ENCODE data around the gene ATP2B2.
A peak's percentile ranks its signal among the peaks of the same experiment; 100 is the strongest.

The ATP2B2 gene

DNA sequence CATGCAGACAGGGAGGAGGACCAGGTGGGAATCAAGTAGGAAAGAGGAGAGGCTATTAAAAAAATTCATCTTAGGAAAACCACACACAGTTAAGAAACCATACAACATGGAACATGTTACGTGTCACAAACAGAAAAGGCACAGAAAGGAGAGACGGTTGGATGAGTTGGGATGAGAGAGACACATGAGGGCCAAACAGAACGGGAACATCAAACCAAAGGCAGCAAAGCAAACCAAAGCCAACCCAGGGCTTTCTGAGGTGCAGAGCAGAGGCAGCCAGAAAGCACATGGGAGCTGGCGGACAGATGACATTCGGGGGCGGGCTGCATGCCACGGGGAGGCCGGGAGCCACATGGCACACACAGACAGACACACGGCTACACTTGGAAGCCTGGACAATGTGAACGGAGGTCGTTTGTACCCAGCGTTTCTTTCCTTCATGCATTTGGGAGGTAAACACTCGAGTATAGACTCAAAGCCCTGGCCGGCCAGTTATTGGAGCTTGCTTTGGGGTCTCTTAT is 175.8 kb downstream of the ATP2B2 start:
- no peak overlapping the region for H3K27ac ChIP-seq (ENCODE audit: low read length)
- H3K9me3 ChIP-seq (ENCODE audit: insufficient read depth, low read depth, low read length), result no peaks in the 10 kb centered on the region
- H3K4me1 ChIP-seq (ENCODE audit: insufficient read depth, low read length), result no peaks in the 10 kb centered on the region
- H3K36me3 ChIP-seq (ENCODE audit: insufficient read depth, low read depth, low read length), result no peaks in the 10 kb centered on the region
- H3K9ac ChIP-seq (ENCODE audit: low read depth, low read length), result no peak overlapping the region
- H3K4me3 ChIP-seq (ENCODE audit: low read length), result no peak overlapping the region
- H3K27me3 ChIP-seq (ENCODE audit: insufficient read depth, low read length), result peaks cover 43% of the 10 kb centered on the region

DNA sequence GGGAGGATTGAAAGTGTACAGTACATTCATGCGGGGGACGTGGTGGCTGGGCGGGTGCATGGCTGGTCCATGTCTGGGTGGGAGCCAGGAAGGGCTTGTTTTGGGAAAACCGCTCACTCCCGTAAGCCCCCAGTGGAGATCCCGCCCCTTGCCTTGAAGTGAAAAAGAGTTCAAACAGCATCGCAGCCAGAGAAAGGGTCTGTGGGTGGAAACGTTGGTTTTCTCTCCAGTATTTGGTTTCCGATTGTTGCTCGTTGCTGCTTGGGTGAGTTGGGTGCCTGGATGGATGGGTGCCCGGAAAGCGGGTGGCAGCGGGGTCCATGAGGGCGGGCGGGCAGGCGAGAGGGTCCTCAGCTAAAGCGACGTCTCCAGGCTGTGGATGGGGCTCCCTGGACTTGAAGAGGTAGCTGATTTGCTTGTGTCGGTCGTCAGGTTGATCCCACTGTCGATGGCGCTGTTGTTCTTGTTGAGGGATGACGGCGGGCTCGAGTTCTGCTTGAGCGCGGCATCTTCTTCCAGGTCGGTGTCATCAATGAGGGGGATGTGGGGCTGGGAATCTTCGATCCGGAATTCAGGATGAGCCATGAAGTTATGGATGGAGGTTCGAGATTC is 176.8 kb downstream of the ATP2B2 start:
- H3K9me3 ChIP-seq (ENCODE audit: insufficient read depth, low read depth, low read length), result no peaks in the 10 kb centered on the region
- H3K27me3 ChIP-seq (ENCODE audit: insufficient read depth, low read length), result peaks cover 43% of the 10 kb centered on the region
- H3K9ac ChIP-seq (ENCODE audit: low read depth, low read length), result no peak overlapping the region
- no peaks in the 10 kb centered on the region for H3K36me3 ChIP-seq (ENCODE audit: insufficient read depth, low read depth, low read length)
- H3K27ac ChIP-seq (ENCODE audit: low read length), result no peak overlapping the region
- H3K4me3 ChIP-seq (ENCODE audit: low read length), result no peak overlapping the region
- no peaks in the 10 kb centered on the region for H3K4me1 ChIP-seq (ENCODE audit: insufficient read depth, low read length)

- Histone ChIP-seq H3K27ac (ENCODE audit: low read length) (no peak overlapping the region), H3K4me3 (ENCODE audit: low read length) (no peak overlapping the region), H3K36me3 (ENCODE audit: insufficient read depth, low read depth, low read length) (no peaks in the 10 kb centered on the region), H3K27me3 (ENCODE audit: insufficient read depth, low read length) (peaks cover 43% of the 10 kb centered on the region), H3K4me1 (ENCODE audit: insufficient read depth, low read length) (no peaks in the 10 kb centered on the region), H3K9me3 (ENCODE audit: insufficient read depth, low read depth, low read length) (no peaks in the 10 kb centered on the region), H3K9ac (ENCODE audit: low read depth, low read length) (no peak overlapping the region)
Observed at GRCh38 chr3:10327592-10327991, 177.8 kb downstream of the ATP2B2 start.

GRCh38 chr3:10322352-10322710 is 183.1 kb downstream of the ATP2B2 start:
- Histone ChIP-seq H3K4me3 (ENCODE audit: low read length) (no peak overlapping the region), H3K27ac (ENCODE audit: low read length) (no peak overlapping the region), H3K9ac (ENCODE audit: low read depth, low read length) (no peak overlapping the region), H3K9me3 (ENCODE audit: insufficient read depth, low read depth, low read length) (no peaks in the 10 kb centered on the region), H3K36me3 (ENCODE audit: insufficient read depth, low read depth, low read length) (peaks cover 21% of the 10 kb centered on the region), H3K27me3 (ENCODE audit: insufficient read depth, low read length) (peaks cover 22% of the 10 kb centered on the region), H3K4me1 (ENCODE audit: insufficient read depth, low read length) (no peaks in the 10 kb centered on the region)

GRCh38 chr3:10321630-10322351 is 183.6 kb downstream of the ATP2B2 start:
- H3K9me3 ChIP-seq (ENCODE audit: insufficient read depth, low read depth, low read length), result no peaks in the 10 kb centered on the region
- H3K9ac ChIP-seq (ENCODE audit: low read depth, low read length), result no peak overlapping the region
- H3K27ac ChIP-seq (ENCODE audit: low read length), result no peak overlapping the region
- H3K36me3 ChIP-seq (ENCODE audit: insufficient read depth, low read depth, low read length), result peaks cover 26% of the 10 kb centered on the region
- H3K4me3 ChIP-seq (ENCODE audit: low read length), result no peak overlapping the region
- H3K27me3 ChIP-seq (ENCODE audit: insufficient read depth, low read length), result peaks cover 17% of the 10 kb centered on the region
- no peaks in the 10 kb centered on the region for H3K4me1 ChIP-seq (ENCODE audit: insufficient read depth, low read length)

- Histone ChIP-seq H3K4me3 (ENCODE audit: low read length) (peak overlapping the region; percentile 100), H3K9ac (ENCODE audit: low read depth, low read length) (peak overlapping the region; percentile 97), H3K27me3 (ENCODE audit: insufficient read depth, low read length) (peaks cover 2% of the 10 kb centered on the region; the same call in 1 of the 2 replicates), H3K9me3 (ENCODE audit: insufficient read depth, low read depth, low read length) (no peaks in the 10 kb centered on the region), H3K4me1 (ENCODE audit: insufficient read depth, low read length) (no peaks in the 10 kb centered on the region), H3K27ac (ENCODE audit: low read length) (peak overlapping the region; percentile 64), H3K36me3 (ENCODE audit: insufficient read depth, low read depth, low read length) (peaks cover 41% of the 10 kb centered on the region)
Observed at GRCh38 chr3:10320320-10320677, 185.1 kb downstream of the ATP2B2 start.

DNA sequence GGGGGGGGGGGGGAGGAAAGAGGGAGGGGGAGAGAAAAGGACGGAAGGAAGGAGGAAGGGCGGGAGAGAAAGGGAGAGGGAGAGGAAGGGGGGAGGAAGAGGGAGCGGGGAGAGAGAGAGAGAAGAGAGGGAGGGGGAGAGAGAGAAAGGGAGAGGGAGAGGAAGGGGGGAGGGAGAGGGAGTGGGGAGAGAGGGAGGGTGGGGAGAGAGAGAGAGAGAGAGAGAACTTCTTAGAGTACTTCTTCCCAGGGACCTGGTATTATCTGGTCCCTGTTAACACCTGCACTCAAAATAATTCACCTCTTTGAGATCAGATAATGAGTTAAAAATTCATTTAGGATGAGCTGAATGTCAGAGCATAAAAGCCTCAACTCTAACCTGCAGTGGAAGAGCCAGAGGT is 185.6 kb downstream of the ATP2B2 start:
- H3K27ac ChIP-seq (ENCODE audit: low read length), result no peak overlapping the region
- peaks cover 45% of the 10 kb centered on the region for H3K36me3 ChIP-seq (ENCODE audit: insufficient read depth, low read depth, low read length)
- H3K4me3 ChIP-seq (ENCODE audit: low read length), result peak overlapping the region; percentile 100
- H3K27me3 ChIP-seq (ENCODE audit: insufficient read depth, low read length), result no peaks in the 10 kb centered on the region
- H3K4me1 ChIP-seq (ENCODE audit: insufficient read depth, low read length), result no peaks in the 10 kb centered on the region
- peak overlapping the region; percentile 97 for H3K9ac ChIP-seq (ENCODE audit: low read depth, low read length)
- no peaks in the 10 kb centered on the region for H3K9me3 ChIP-seq (ENCODE audit: insufficient read depth, low read depth, low read length)

- Histone ChIP-seq H3K27me3 (ENCODE audit: insufficient read depth, low read length) (no peaks in the 10 kb centered on the region), H3K9ac (ENCODE audit: low read depth, low read length) (no peak overlapping the region), H3K9me3 (ENCODE audit: insufficient read depth, low read depth, low read length) (no peaks in the 10 kb centered on the region), H3K36me3 (ENCODE audit: insufficient read depth, low read depth, low read length) (peaks cover 50% of the 10 kb centered on the region), H3K27ac (ENCODE audit: low read length) (no peak overlapping the region), H3K4me3 (ENCODE audit: low read length) (peak overlapping the region; percentile 51), H3K4me1 (ENCODE audit: insufficient read depth, low read length) (no peaks in the 10 kb centered on the region)
Observed at GRCh38 chr3:10319251-10319650, 186.1 kb downstream of the ATP2B2 start.

GRCh38 chr3:10317961-10318350 is 187.4 kb downstream of the ATP2B2 start:
- Histone ChIP-seq H3K36me3 (ENCODE audit: insufficient read depth, low read depth, low read length) (peaks cover 63% of the 10 kb centered on the region), H3K27me3 (ENCODE audit: insufficient read depth, low read length) (no peaks in the 10 kb centered on the region), H3K27ac (ENCODE audit: low read length) (no peak overlapping the region), H3K9me3 (ENCODE audit: insufficient read depth, low read depth, low read length) (no peaks in the 10 kb centered on the region), H3K4me3 (ENCODE audit: low read length) (no peak overlapping the region), H3K9ac (ENCODE audit: low read depth, low read length) (no peak overlapping the region), H3K4me1 (ENCODE audit: insufficient read depth, low read length) (no peaks in the 10 kb centered on the region)

GRCh38 chr3:10317311-10317960 is 187.9 kb downstream of the ATP2B2 start:
- Histone ChIP-seq H3K9me3 (ENCODE audit: insufficient read depth, low read depth, low read length) (no peaks in the 10 kb centered on the region), H3K4me1 (ENCODE audit: insufficient read depth, low read length) (no peaks in the 10 kb centered on the region), H3K36me3 (ENCODE audit: insufficient read depth, low read depth, low read length) (peaks cover 68% of the 10 kb centered on the region), H3K27me3 (ENCODE audit: insufficient read depth, low read length) (no peaks in the 10 kb centered on the region), H3K9ac (ENCODE audit: low read depth, low read length) (no peak overlapping the region), H3K27ac (ENCODE audit: low read length) (no peak overlapping the region), H3K4me3 (ENCODE audit: low read length) (no peak overlapping the region)

DNA sequence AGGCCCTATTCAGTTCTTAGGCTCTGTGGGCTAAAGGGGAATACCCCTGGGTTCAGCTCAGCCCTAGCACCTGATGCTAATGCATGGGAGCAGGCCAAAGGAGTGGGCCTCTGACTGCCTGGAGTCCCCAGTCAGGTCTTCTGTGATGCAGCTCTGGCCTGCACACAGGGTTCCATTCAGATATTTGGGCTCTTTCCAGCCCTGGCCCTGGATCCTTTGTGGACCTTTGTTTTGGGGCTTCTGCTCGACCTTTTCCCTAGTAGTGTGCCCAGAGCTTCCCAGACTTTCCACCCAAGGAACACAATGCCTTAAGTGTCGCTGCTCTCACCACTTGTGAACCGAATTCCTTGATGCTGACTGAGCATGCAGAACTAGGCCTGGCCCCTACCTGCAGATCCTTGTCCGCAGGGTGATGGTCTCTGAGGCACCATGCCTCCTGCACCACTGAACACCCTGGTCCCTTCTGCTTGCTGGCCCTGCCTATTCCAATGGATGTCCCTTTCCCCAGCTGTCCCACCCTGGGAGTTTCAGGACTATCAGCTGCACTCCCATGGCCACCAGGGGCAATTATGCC is 189.5 kb downstream of the ATP2B2 start:
- H3K27me3 ChIP-seq (ENCODE audit: insufficient read depth, low read length), result no peaks in the 10 kb centered on the region
- no peaks in the 10 kb centered on the region for H3K4me1 ChIP-seq (ENCODE audit: insufficient read depth, low read length)
- peaks cover 84% of the 10 kb centered on the region for H3K36me3 ChIP-seq (ENCODE audit: insufficient read depth, low read depth, low read length)
- H3K4me3 ChIP-seq (ENCODE audit: low read length), result no peak overlapping the region
- no peaks in the 10 kb centered on the region for H3K9me3 ChIP-seq (ENCODE audit: insufficient read depth, low read depth, low read length)
- H3K27ac ChIP-seq (ENCODE audit: low read length), result no peak overlapping the region
- no peak overlapping the region for H3K9ac ChIP-seq (ENCODE audit: low read depth, low read length)
